GM20000 (cell line): ENCODE measurements around the gene DNAJB1.

Experiments
- DNase-seq: peaks from one replicate; pipeline ENCODE4 v3.0.0; 2012; ENCODE audit warnings: low spot score
- CTCF ChIP-seq: IDR thresholded peaks from 2 replicates; pipeline ENCODE4 v1.5.1; 2012; ENCODE audit warnings: mild to moderate bottlenecking, control low read depth; ENCODE audit errors: extremely low read depth, missing control alignments

DNAJB1 gene

GRCh38 chr19:14497228-14497921 lies 20.8 kb downstream of the DNAJB1 start:
- TF ChIP-seq CTCF, result no peak
- DNase-seq, result no peak

GRCh38 chr19:14496834-14497227 lies 21.4 kb downstream of the DNAJB1 start:
- no peak for TF ChIP-seq CTCF

GRCh38 chr19:14496029-14496833 lies 22.0 kb downstream of the DNAJB1 start, which contains the start of gene GIPC1:
Gene GIPC1 (minus strand): TSS chr19:14496127. CDS start chr19:14482976, 13,151 bp downstream.
- TF ChIP-seq CTCF, result no peak
- DNase-seq, result peak; percentile 99

More at GRCh38 chr19:14496834-14497227, 21.4 kb downstream of the DNAJB1 start:
- DNase-seq, result no peak

DNA sequence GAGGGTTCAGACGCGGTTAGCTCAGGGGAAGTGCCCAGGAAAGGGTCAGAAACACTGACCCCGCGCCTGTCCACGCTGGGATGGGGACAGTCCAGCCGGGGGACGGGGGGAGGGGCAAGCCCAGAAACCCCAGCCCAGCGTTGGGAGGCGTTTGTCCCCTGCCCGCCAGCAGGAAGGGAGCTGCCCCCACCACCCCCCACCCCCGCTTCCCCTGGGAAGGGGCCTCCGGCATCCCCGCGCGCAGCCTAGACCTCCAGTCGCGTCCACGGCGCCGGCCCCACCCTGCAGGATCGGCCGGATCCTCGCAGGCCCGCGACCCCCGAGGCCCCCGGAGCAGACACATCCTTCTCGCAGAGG lies 22.5 kb downstream of the DNAJB1 start:
- TF ChIP-seq CTCF, result no peak

DNA sequence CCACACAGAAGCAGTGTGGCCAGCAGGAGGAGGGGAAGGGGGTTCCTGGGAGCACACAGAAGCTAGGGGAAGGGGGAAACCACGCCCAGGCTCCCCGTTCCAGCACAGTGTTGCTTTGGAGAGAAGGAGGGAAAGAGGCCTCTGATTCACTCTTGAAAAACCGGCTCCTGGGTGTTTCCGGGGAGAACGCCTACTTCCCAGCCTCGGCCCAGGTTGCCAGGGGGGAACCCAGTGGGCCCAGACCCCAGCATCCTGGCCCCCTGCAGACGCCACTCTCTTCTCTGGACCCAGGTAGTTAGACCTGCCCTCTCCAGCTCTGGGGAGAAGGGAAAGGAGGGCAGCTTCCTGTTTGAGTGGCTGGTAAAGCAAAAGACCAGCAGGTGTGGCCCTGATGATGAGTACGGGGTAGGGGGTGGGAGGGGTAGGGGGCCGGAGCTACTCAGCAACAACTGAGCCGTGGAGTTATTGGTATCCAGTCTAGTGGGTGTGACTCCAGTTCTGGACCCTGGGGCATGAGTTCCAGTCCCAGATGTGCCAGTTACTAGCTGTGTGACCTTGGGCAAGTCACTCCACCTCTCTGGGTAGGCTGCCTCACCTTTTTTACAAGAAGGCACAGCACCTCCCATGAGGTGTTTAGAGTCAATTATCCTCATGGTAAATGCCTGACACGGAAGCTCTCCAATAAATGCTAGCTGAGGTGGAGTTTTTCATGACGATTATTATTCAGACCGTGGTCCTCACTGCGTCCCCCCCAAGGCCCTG lies 23.1 kb downstream of the DNAJB1 start:
- DNase-seq, result no peak
- TF ChIP-seq CTCF, result no peak

More for the DNA sequence above, 22.5 kb downstream of the DNAJB1 start:
- peak; percentile 48 for DNase-seq

DNA sequence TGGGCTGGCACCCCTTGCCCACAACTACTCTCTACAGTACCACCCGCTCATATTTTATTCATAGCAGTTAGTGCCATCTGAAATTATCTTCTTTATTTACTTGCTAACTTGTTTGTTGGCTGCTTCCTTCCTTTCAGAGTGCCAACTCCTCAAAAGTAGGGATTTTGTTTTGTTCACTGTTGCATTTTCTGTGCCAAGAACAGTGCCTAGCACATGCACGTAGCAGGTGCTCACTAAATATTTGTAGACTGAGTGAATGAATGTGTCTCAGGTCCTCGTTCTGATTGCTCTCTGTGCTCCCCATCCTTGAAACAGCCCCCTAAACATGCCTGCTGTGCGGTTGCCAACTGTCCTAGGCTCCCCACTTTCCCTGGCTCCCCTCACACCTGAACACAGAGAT lies 23.8 kb downstream of the DNAJB1 start:
- no peak for DNase-seq
- TF ChIP-seq CTCF, result no peak
